Measurements from ENCODE around the gene MEGF6. TPM values are rescaled to one million over a fixed set of nuclear protein-coding genes. Genes with fewer than 3 reads are reported as not detected.
"Not testable (repeated sequence)": the region's sequence is repeated elsewhere in the genome, so short reads cannot be mapped to it uniquely, and the experiment has no call there.

MEGF6 gene
- total RNA-seq, 1 donor from 2014 or later, result 43.4 TPM

DNA sequence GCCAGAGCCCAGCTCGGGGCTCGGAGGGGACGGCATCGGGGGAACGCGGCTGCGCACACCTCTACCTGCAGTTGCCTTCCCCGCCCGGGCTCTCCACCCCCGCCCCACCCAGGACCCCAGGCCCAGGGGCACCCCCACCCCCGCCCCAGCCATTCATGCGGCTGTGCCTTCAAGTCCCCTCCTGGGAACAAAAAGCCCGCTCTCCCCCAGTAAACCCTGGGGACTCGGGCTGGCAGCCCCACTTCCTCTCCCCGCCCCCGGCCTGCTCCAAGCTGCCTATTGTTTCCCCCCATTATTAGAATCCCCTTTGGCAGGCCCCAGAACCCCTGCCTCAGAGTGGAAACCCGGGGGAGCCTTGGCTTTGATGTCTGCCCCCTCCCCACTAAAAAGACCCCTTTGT lies 18.0 kb downstream of the MEGF6 start:
- DNase-seq (ENCODE audit: low spot score), result no peak

DNA sequence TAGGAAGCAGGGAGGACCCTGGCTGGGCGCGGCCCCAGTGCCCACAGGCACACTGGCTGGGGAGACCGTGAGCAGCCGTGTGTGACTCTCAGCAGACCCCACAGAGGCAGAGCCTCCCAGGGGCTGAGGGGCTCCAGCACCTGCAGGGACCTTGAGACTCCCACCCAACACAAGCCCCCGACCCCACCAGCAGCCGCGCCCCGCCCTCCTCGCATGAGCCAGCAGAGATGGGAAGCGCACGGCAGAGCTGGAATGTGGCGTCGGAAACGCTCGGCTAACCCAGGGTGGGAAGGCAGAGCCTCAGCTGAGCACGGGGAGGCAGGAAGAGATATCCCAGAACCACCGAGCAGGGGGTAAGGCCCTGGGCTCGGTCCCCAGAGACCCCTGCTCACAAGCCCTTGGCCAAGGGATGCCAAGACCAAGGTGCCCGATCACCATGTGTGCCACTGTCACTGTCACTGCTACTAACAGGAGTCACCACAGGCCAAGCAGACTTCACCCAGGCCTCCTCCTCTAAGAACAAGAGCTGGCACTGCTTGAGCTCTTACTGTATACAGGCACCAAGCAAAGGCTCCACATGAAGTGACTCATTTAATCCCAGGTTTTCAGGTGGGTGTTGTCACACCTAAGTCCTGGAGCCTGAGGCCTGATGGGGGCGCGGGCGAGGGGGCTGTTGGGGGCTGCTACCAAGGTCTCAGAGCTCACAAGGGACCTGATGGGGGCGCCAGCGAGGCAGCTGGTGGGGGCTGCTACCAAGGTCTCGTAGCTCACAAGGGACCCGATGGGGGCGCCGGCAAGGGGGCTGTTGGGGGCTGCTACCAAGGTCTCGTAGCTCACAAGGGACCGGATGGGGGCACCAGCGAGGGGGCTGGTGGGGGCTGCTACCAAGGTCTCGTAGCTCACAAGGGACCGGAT lies 20.1 kb downstream of the MEGF6 start:
- no peak for DNase-seq (ENCODE audit: low spot score)

- no peak for DNase-seq (ENCODE audit: low spot score)
These were observed 21.1 kb downstream of the MEGF6 start for GRCh38 chr1:3590139-3590763.

DNA sequence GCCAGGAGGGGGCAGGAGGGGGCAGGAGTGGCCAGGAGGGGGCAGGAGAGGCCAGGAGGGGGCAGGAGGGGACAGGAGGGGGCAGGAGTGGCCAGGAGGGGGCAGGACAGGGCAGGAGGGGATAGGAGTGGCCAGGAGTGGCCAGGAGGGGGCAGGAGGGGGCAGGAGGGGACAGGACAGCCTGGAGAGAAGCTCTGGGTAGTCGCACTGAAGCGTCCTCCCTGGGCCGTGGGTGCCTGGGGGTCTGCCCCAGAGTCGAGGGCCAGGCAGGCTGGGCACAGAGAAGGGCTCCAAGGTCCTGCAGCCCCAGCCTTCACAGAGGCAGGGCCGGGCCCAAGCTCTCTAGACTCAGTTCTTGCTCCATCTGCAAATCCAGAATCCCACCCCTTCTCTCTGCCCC lies 22.9 kb downstream of the MEGF6 start:
- no peak for DNase-seq (ENCODE audit: low spot score)

DNA sequence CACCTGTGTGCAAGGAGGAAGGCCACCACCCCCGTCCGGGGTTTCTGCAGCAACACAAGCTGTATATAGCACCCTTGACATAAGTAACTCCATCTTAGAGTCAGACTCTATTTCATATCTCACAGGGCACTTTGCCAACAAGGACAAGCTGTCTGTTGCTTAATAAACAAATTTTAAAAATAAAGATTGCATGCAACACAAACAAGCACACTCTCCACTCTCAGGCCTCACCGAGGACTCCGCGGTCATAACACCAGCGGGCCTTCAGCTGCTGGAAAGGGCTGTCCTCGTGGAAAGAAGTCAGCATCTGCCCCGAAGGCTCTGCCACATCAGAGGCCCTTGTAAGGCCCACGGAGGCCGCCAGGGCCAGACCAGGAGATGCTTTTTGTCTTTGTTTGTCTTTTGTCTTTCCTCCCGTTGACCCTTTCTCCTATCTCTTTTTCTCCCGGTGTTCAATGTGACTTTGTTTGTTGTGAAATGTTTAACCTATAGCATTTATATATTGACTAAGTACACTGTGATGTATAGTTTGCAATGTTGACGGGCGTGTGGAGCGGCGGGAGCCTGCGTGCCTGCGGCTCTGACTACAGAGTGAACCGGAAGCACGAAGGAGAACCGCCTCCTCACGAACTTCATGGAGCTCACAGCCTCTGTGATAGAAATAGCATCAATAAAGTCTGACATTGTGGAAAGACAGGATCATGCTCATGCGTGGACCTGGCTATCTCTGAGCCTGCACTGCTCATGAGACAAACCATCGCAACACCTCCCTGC lies 24.1 kb downstream of the MEGF6 start:
- no peak for DNase-seq (ENCODE audit: low spot score)

- no peak for DNase-seq (ENCODE audit: low spot score)
These were observed 25.3 kb downstream of the MEGF6 start for GRCh38 chr1:3585940-3586568.

DNA sequence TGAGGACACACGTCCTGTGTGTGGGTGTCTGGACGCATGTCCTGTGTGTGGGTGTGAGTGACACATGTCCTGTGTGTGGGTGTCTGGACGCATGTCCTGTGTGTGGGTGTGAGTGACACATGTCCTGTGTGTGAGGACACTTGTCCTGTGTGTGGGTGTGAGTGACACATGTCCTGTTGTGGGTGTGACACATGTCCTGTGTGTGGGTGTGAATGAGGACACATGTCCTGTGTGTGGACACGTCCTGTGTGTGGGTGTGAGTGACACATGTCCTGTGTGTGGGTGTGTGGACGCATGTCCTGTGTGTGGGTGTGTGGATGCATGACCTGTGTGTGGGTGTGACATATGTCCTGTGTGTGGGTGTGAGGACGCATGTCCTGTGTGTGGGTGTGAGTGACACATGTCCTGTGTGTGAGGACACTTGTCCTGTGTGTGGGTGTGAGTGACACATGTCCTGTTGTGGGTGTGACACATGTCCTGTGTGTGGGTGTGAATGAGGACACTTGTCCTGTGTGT lies 25.9 kb downstream of the MEGF6 start:
- not testable (repeated sequence) for DNase-seq (ENCODE audit: low spot score)

- no peak for DNase-seq (ENCODE audit: low spot score)
These were observed 26.4 kb downstream of the MEGF6 start for GRCh38 chr1:3584915-3585314.

DNA sequence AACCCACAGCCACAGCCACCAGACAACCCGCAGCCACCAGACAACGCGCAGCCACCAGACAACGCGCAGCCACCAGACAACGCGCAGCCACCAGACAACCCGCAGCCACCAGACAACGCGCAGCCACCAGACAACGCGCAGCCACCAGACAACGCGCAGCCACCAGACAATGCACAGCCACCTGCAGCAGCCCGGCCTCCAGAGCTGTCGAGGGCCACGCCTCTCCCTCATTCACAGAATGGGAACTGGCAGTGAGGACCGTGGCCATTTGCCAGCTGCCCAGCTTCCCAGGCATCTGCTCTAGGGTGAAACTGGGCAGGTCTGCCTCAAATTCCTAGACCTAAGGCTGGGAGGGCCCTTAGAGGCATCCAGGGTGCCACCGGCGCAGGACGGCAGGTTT lies 27.6 kb downstream of the MEGF6 start:
- not testable (repeated sequence) for DNase-seq (ENCODE audit: low spot score)

DNA sequence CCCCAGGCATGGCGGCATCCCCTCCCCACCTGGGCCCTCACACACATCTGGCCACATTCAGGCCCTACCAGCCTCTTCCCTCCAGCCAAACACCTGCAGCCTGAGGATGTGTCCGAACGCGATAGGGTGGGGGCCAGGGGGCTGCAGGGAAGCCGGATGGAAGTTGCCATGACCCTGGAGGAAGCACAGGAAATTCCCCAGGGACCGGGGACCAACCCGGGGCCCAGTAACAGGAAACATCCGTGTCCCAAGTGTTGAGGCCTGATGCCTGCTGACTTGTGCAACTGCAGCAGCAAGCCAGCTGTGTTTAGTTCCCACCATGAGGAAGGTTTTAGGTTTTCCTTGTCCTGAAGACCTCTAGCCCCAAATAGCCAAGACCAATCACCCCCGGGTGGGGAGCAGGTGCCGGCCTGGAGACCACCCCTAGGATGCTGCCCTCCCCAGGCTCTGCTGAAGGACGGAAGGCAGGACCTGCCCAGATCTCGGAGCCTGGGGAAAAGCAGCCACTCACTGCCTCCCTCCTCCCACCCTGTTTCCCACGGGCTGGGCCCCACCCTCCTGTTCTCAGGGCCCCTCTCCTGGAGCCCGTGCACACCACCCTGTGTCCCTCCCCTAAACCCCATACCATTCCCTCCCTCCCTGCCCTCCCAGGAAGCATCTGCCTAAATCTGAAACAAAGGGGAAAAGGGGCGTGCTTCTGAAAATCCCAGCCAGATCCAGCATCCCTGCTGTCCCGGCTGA lies 29.8 kb downstream of the MEGF6 start:
- DNase-seq (ENCODE audit: low spot score), result no peak

DNA sequence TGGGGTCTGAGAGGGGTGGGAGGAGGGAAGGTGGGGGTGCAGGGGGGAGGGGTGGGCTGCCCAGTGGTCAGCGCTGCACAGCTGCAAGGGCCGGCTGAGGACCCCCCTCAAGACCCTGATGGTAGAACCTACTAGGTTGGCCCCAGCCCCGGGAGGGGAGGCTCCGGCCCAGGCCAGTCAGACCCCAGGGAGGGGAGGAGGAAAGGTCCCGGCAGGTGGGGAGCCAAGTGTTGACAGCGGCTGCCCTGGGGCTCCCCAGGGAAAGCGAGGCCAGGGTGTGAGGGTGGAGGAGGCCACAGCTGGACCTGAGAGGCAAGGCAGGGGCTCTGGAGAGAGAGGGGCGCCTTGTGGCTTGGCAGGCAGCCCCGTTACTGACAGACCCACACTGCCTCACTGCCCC lies 31.1 kb downstream of the MEGF6 start:
- no peak for DNase-seq (ENCODE audit: low spot score)

DNA sequence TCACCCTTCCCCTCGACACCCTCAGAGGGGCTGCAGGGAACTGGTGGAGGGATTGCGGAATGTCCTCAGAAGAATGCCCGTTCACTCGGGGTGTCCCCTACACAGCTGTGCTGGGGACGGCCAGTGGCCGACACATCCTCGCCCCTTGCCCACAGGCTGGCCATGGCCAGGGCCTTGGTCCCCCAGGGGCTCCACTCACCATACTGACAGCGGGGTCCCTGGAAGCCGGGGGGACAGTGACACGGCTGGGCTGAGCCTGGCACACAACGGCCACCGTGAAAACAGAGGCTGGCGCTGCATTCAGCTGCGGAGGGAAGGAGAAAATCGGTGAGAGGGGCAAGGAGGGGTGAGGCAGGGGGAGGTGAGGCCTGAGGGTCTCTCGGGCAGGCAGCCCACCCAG lies 31.7 kb downstream of the MEGF6 start:
- no peak for DNase-seq (ENCODE audit: low spot score)

- no peak for DNase-seq (ENCODE audit: low spot score)
These were observed 32.4 kb downstream of the MEGF6 start for GRCh38 chr1:3578906-3579305.

GRCh38 chr1:3578433-3578805 lies 32.9 kb downstream of the MEGF6 start:
- DNase-seq (ENCODE audit: low spot score), result no peak

DNA sequence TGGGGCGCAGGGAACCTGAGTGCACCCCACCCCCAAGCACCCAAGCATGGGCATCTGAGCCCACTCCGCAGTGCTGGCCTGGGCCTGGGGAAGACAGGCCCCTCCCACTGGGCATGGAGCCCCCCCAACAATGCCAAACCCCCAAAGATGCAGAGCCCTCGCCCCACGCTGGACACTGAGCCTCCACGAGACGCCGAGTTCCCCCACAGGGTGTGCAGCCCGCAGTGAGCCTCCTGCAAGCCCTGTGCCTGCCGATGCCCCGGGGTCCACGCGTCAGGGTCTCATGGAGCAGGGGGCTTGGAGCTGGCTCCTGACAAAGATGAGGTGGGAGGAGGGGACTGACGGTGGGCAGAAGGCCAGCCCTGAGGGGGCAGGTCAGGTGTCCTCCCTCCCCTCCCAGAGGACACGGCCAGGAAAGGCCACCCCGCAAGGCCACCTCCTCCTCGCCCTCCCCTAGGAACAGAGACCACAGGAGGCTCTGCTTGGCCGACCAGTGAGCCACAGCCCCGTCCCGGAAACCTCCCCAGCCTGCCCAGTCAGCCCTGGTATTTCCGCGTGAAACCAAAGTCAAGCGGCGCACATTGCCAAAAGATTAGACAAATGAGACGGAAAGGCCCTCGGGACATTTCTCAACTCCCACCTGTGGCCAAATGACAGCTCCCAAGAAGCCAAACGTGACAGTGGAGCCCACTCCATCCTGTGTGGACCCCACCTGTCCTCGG lies 33.4 kb downstream of the MEGF6 start:
- no peak for DNase-seq (ENCODE audit: low spot score)

DNA sequence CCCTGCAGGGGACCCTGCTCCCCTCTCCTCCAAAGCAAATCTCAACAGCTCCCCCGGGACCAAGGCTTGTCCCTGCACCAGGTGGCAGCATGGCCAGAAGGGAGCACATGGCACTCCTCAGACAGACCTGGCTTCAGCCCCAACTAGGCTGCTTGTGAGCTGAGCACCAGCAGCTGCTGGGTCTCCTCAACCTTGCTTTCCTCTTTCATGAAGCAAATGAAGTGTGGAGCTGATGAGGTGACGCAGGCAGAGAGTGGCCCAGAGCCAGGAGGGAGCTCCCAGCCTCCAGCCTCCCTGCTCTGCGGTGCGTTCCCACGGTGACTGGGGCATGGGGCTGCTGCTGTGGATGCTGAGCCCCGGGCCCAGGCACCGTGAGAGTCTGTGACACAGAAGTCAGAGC lies 34.0 kb downstream of the MEGF6 start:
- peak; percentile 17 for DNase-seq (ENCODE audit: low spot score)

- no peak for DNase-seq (ENCODE audit: low spot score)
These were observed 35.3 kb downstream of the MEGF6 start for GRCh38 chr1:3575993-3576392.

- DNase-seq (ENCODE audit: low spot score), result not testable (repeated sequence)
These were observed 35.8 kb downstream of the MEGF6 start for GRCh38 chr1:3575515-3575914.

- DNase-seq (ENCODE audit: low spot score), result no peak
These were observed 37.8 kb downstream of the MEGF6 start for GRCh38 chr1:3573500-3573899.

- DNase-seq (ENCODE audit: low spot score), result not testable (repeated sequence)
These were observed 38.7 kb downstream of the MEGF6 start for GRCh38 chr1:3572638-3573037.
